Upper lobe of left lung (tissue), 4 donors: ENCODE results near the gene NLGN1.

Experiments
- POLR2A ChIP-seq, 4 donors: fragments of 450-650 bp; IDR thresholded peaks; one replicate each; pipeline ENCODE4 v1.5.1; 2016 to 2017; ENCODE audit warnings: antibody characterized with exemption in 4 of 4, mild to moderate bottlenecking in 2 of 4
- POLR2AphosphoS5 ChIP-seq, 2 donors: sonication (generic); formaldehyde crosslinking; IDR thresholded peaks; one replicate each; pipeline ENCODE4 v1.5.1; 2017; ENCODE audit warnings: antibody characterized with exemption in 2 of 2
- TF ChIP-seq, protein P1 (sequence below), 6 experiments: fragments of 450-650 bp in 4 of 6; fragments of 200-600 bp in 2 of 6; sonication (generic) in 2 of 6; IDR thresholded peaks; one replicate each; pipeline ENCODE4 v1.5.1; 2016 to 2019; ENCODE audit warnings: antibody characterized with exemption in 6 of 6

DNA sequence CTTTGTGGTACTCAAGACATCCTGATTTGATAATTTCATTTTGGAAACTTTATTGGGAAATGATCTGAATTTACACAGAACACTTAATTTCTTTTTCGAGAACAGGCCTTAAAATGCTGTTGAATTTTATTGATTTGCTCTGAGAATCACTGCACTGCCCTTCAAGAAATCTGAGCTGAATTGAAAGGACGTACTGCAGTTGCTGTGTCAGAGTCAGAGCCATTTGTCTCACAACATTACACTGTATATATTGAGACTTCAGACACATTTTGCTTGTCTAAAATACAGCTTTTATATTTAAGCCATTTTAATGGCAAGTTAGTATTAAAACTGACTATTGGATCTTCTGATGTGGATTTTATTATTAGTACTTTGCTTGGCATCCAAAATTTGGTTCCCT lies 504.1 kb downstream of the NLGN1 start:
- TF ChIP-seq, protein P1, sequence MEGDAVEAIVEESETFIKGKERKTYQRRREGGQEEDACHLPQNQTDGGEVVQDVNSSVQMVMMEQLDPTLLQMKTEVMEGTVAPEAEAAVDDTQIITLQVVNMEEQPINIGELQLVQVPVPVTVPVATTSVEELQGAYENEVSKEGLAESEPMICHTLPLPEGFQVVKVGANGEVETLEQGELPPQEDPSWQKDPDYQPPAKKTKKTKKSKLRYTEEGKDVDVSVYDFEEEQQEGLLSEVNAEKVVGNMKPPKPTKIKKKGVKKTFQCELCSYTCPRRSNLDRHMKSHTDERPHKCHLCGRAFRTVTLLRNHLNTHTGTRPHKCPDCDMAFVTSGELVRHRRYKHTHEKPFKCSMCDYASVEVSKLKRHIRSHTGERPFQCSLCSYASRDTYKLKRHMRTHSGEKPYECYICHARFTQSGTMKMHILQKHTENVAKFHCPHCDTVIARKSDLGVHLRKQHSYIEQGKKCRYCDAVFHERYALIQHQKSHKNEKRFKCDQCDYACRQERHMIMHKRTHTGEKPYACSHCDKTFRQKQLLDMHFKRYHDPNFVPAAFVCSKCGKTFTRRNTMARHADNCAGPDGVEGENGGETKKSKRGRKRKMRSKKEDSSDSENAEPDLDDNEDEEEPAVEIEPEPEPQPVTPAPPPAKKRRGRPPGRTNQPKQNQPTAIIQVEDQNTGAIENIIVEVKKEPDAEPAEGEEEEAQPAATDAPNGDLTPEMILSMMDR (IDR thresholded peaks at IDR 0.05), result no peak
- TF ChIP-seq POLR2AphosphoS5 (IDR thresholded peaks at IDR 0.05) (no peak), POLR2A (IDR thresholded peaks at IDR 0.05) (no peak)
